ENCODE data around the gene BEGAIN. TPM values are rescaled to one million over a fixed set of nuclear protein-coding genes. Genes with fewer than 3 reads are reported as not detected.

BEGAIN gene
- total RNA-seq, 4 donors from 2014 or later = 3.5 to 7.1 (median 6.6) TPM

- no peak for DNase-seq (ENCODE audit: extremely low spot score)
- intact Hi-C loops (cut with DNase I) = no loop called here
- peaks cover 0 to 15% (median 7%) of the 10 kb centered on the region in 4 donors for H3K9me3 ChIP-seq
- TF ChIP-seq EP300 (IDR thresholded peaks at IDR 0.05) = no peak
- no peak for TF ChIP-seq CTCF (IDR thresholded peaks at IDR 0.05)
- TF ChIP-seq POLR2AphosphoS5 (IDR thresholded peaks at IDR 0.05) = no peak
- TF ChIP-seq POLR2A (IDR thresholded peaks at IDR 0.05; ENCODE audit: low read depth) = no peak
- H3K4me3 ChIP-seq = no peak overlapping the region
- H3K27ac ChIP-seq (replicated peaks in 1 of 4) = no peak overlapping the region
- WGBS = 93% methylated on average over 3 of the region's 3 CpGs
- H3K4me1 ChIP-seq = no peaks in the 10 kb centered on the region
- H3K36me3 ChIP-seq = no peaks in the 10 kb centered on the region
- H3K27me3 ChIP-seq = no peaks in the 10 kb centered on the region
Observed at GRCh38 chr14:100504372-100505078, 82.7 kb downstream of the BEGAIN start.

GRCh38 chr14:100503251-100503650 lies 84.0 kb downstream of the BEGAIN start:
- Histone ChIP-seq H3K4me3 (no peak overlapping the region), H3K9me3 (peaks cover 0 to 15% (median 7%) of the 10 kb centered on the region in 4 donors), H3K4me1 (no peaks in the 10 kb centered on the region), H3K27me3 (no peaks in the 10 kb centered on the region), H3K27ac (replicated peaks in 1 of 4) (no peak overlapping the region), H3K36me3 (no peaks in the 10 kb centered on the region)
- intact Hi-C loops (cut with DNase I) = no loop called here
- 93% methylated on average over 6 of the region's 7 CpGs for WGBS
- TF ChIP-seq CTCF (IDR thresholded peaks at IDR 0.05) (no peak), POLR2AphosphoS5 (IDR thresholded peaks at IDR 0.05) (no peak), POLR2A (IDR thresholded peaks at IDR 0.05; ENCODE audit: low read depth) (no peak), EP300 (IDR thresholded peaks at IDR 0.05) (no peak)
- no peak for DNase-seq (ENCODE audit: extremely low spot score)

- intact Hi-C loops (cut with DNase I) = no loop called here
- TF ChIP-seq CTCF (IDR thresholded peaks at IDR 0.05) = no peak
- no peak for TF ChIP-seq POLR2AphosphoS5 (IDR thresholded peaks at IDR 0.05)
- no peak for TF ChIP-seq POLR2A (IDR thresholded peaks at IDR 0.05; ENCODE audit: low read depth)
- no peak overlapping the region for H3K27ac ChIP-seq (replicated peaks in 1 of 4)
- H3K4me3 ChIP-seq = no peak overlapping the region
- no peak for DNase-seq (ENCODE audit: extremely low spot score)
- H3K4me1 ChIP-seq = no peaks in the 10 kb centered on the region
- peaks cover 0 to 15% (median 7%) of the 10 kb centered on the region in 4 donors for H3K9me3 ChIP-seq
- H3K27me3 ChIP-seq = no peaks in the 10 kb centered on the region
- WGBS = 88% methylated on average over 10 of the region's 10 CpGs
- no peaks in the 10 kb centered on the region for H3K36me3 ChIP-seq
Observed at GRCh38 chr14:100502622-100503220, 84.5 kb downstream of the BEGAIN start.

GRCh38 chr14:100500128-100500527 lies 87.1 kb downstream of the BEGAIN start:
- intact Hi-C loops (cut with DNase I) = no loop called here
- WGBS = 70% methylated on average over 2 of the region's 9 CpGs

More at GRCh38 chr14:100500128-100500527, 87.1 kb downstream of the BEGAIN start:
- Histone ChIP-seq H3K4me1 (no peaks in the 10 kb centered on the region), H3K4me3 (no peak overlapping the region), H3K9me3 (peaks cover 0 to 9% (median 6%) of the 10 kb centered on the region in 4 donors), H3K27ac (replicated peaks in 1 of 4) (no peak overlapping the region), H3K36me3 (no peaks in the 10 kb centered on the region), H3K27me3 (no peaks in the 10 kb centered on the region)
- no peak for TF ChIP-seq POLR2AphosphoS5 (IDR thresholded peaks at IDR 0.05)
- TF ChIP-seq CTCF (IDR thresholded peaks at IDR 0.05) = no peak
- no peak for TF ChIP-seq POLR2A (IDR thresholded peaks at IDR 0.05; ENCODE audit: low read depth)
- TF ChIP-seq EP300 (IDR thresholded peaks at IDR 0.05) = no peak
- no peak for DNase-seq (ENCODE audit: extremely low spot score)

All from esophagus muscularis mucosa (tissue), 4 donors.